ENCODE measurements around the gene GPR143.

GRCh38 chrX:9681011-9681410 lies 84.6 kb downstream of the GPR143 start:
- TF ChIP-seq POLR2AphosphoS5 (IDR thresholded peaks at IDR 0.05; ENCODE audit: low read depth, low read length) (no peak), POLR2A (IDR thresholded peaks at IDR 0.05; ENCODE audit: low read depth, low read length) (no peak), PAX5 (IDR thresholded peaks at IDR 0.05; ENCODE audit: insufficient read depth, low read length, severe bottlenecking) (no peak), TAF1 (IDR thresholded peaks at IDR 0.05; ENCODE audit: low read depth, low read length) (no peak), SPI1 (IDR thresholded peaks at IDR 0.05; ENCODE audit: low read depth, low read length) (no peak)
